AG09309 (cell line): ENCODE data around the gene SLC47A2.
"Not testable (repeated sequence)": the region's sequence is repeated elsewhere in the genome, so short reads cannot be mapped to it uniquely, and the experiment has no call there.

Experiments used
- DNase-seq: peaks from one replicate; pipeline ENCODE4 v3.0.0-alpha.2; 2010; ENCODE audit warnings: low read depth
- H3K4me3 ChIP-seq: 2 replicates; pipeline ENCODE4 v1.5.1; 2011; ENCODE audit warnings: mild to moderate bottlenecking, low read depth, low read length, moderate library complexity; ENCODE audit not compliant: control insufficient read depth
- CTCF ChIP-seq: IDR thresholded peaks from 2 replicates; pipeline ENCODE4 v1.5.1; 2011; ENCODE audit warnings: mild to moderate bottlenecking, low read depth, low read length, inconsistent platforms; ENCODE audit not compliant: insufficient read depth, control insufficient read depth; ENCODE audit errors: missing control alignments

SLC47A2 gene

DNA sequence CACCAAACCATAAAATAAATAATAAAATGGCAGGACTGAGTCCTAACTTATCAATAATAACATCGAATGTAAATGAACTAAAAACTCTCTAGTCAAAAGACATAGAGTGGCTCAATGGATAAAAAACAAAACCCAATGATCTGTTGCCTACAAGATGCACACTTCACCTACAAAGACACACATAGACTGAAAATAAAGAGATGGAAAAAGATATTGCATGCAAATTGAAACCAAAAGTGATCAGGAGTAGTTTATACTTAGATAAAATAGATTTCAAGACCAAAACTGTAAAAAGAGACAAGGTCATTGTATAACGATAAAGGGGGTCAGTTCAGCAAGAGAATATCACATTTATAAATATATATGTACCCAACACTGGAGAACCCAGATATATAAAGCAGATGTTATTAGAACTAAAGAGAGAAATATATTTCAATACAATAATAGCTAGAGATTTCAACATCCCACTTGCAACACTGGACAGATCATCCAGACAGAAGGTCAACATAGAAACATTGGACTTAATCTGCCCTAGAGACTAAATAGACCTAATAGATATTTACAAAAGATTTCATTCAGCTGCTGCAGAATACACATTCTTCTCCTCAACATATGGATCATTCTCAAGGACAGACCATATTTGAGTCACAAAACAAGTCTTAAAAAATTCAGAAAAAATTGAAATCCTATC, 29.8 kb downstream of the SLC47A2 start:
- TF ChIP-seq CTCF: no peak
- no peak overlapping the region for H3K4me3 ChIP-seq
- DNase-seq: no peak

DNA sequence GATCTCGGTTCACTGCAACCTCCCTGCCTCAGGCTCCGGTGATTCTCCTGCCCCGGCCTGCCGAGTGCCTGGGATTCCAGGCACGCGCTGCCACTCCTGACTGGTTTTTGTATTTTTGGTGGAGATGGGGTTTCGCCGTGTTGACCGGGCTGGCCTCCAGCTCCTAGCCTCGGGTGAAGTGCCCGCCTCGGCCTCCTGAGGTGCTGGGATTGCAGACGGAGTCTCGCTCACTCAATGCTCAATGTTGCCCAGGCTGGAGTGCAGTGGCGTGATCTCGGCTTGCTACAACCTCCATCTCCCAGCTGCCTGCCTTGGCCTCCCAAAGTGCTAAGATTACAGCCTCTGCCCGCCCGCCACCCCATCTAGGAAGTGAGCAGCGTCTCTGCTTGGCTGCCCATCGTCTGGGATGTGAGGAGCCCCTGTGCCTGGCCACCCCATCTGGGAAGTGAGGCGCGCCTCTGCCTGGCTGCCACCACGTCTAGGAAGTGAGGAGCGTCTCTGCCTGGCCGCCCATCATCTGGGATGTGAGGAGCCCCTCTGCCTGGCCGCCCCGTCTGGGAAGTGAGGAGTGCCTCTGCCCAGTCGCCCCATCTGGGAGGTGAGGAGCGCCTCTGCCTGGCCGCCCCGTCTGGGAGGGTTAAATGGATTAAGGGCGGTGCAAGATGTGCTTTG, 31.3 kb downstream of the SLC47A2 start:
- not testable (repeated sequence) for H3K4me3 ChIP-seq, DNase-seq

- TF ChIP-seq CTCF: no peak
- no peak for DNase-seq
- H3K4me3 ChIP-seq: no peak overlapping the region
These were observed 33.3 kb downstream of the SLC47A2 start for GRCh38 chr17:19683117-19683516.

GRCh38 chr17:19678581-19679453, 37.6 kb downstream of the SLC47A2 start:
- no peak for TF ChIP-seq CTCF
- no peak for DNase-seq
- no peak overlapping the region for H3K4me3 ChIP-seq

GRCh38 chr17:19677736-19678379, 38.5 kb downstream of the SLC47A2 start:
- H3K4me3 ChIP-seq: no peak overlapping the region
- no peak for TF ChIP-seq CTCF
- DNase-seq: no peak

GRCh38 chr17:19676896-19677295, 39.5 kb downstream of the SLC47A2 start:
- DNase-seq: no peak
- no peak overlapping the region for H3K4me3 ChIP-seq
- TF ChIP-seq CTCF: no peak
